ENCODE data around the gene INKA2. TPM values are rescaled to one million over a fixed set of nuclear protein-coding genes. Genes with fewer than 3 reads are reported as not detected.

Gene INKA2
- total RNA-seq = 4.9 TPM

GRCh38 chr1:111739194-111739924 lies at the start of gene INKA2:
INKA2 (minus strand) TSS chr1:111739395; CDS start chr1:111739242, 153 bp downstream.
- DNase-seq (ENCODE audit: low spot score) = peak; percentile 87

- no peak for DNase-seq (ENCODE audit: low spot score)
These were observed 47.5 kb upstream of the INKA2 start for GRCh38 chr1:111786669-111787207.

- no peak for DNase-seq (ENCODE audit: low spot score)
These were observed 45.2 kb upstream of the INKA2 start for GRCh38 chr1:111784273-111784901.

- DNase-seq (ENCODE audit: low spot score) = no peak
These were observed 40.4 kb upstream of the INKA2 start for GRCh38 chr1:111779546-111779945.

- no peak for DNase-seq (ENCODE audit: low spot score)
These were observed 39.4 kb upstream of the INKA2 start for GRCh38 chr1:111778541-111779051.

GRCh38 chr1:111778066-111778465 lies 38.9 kb upstream of the INKA2 start:
- DNase-seq (ENCODE audit: low spot score) = no peak

- DNase-seq (ENCODE audit: low spot score) = no peak
These were observed 38.1 kb upstream of the INKA2 start for GRCh38 chr1:111777301-111777700.

- DNase-seq (ENCODE audit: low spot score) = no peak
These were observed 37.7 kb upstream of the INKA2 start for GRCh38 chr1:111776861-111777260.

- no peak for DNase-seq (ENCODE audit: low spot score)
These were observed 37.2 kb upstream of the INKA2 start for GRCh38 chr1:111776391-111776790.

- no peak for DNase-seq (ENCODE audit: low spot score)
These were observed 36.8 kb upstream of the INKA2 start for GRCh38 chr1:111775966-111776365.

- DNase-seq (ENCODE audit: low spot score) = no peak
These were observed 31.7 kb upstream of the INKA2 start for GRCh38 chr1:111770916-111771315.

- DNase-seq (ENCODE audit: low spot score) = peak; percentile 58
These were observed 30.4 kb upstream of the INKA2 start for GRCh38 chr1:111769517-111770146.

GRCh38 chr1:111768625-111769024 lies 29.4 kb upstream of the INKA2 start:
- no peak for DNase-seq (ENCODE audit: low spot score)

GRCh38 chr1:111768023-111768422 lies 28.8 kb upstream of the INKA2 start:
- no peak for DNase-seq (ENCODE audit: low spot score)

GRCh38 chr1:111762332-111762731 lies 23.1 kb upstream of the INKA2 start:
- DNase-seq (ENCODE audit: low spot score) = no peak

GRCh38 chr1:111761717-111762116 lies 22.5 kb upstream of the INKA2 start:
- DNase-seq (ENCODE audit: low spot score) = no peak

- no peak for DNase-seq (ENCODE audit: low spot score)
These were observed 19.2 kb upstream of the INKA2 start for GRCh38 chr1:111758373-111758772.

GRCh38 chr1:111756124-111756513 lies 16.9 kb upstream of the INKA2 start:
- no peak for DNase-seq (ENCODE audit: low spot score)

GRCh38 chr1:111755331-111756123 lies 16.3 kb upstream of the INKA2 start, which contains the start of gene DDX20:
DDX20 (plus strand) TSS chr1:111755901; CDS start chr1:111755925, 24 bp downstream.
- DNase-seq (ENCODE audit: low spot score) = peak; percentile 93

GRCh38 chr1:111754984-111755330 lies 15.8 kb upstream of the INKA2 start:
- DNase-seq (ENCODE audit: low spot score) = peak; percentile 24

GRCh38 chr1:111751906-111752575 lies 12.8 kb upstream of the INKA2 start:
- no peak for DNase-seq (ENCODE audit: low spot score)
